C4-2B (cell line): Measurements from ENCODE around the gene SLAMF9.

Experiments used
- CTCF ChIP-seq: fragments of 450-650 bp; conservative IDR thresholded peaks from 2 replicates; pipeline ENCODE4 v1.5.1; 2017; ENCODE audit warnings: mild to moderate bottlenecking
- ZFX ChIP-seq: fragments of 450-650 bp; IDR thresholded peaks from 2 replicates; pipeline ENCODE4 v1.6.1; 2017

GRCh38 chr1:159955456-159955855, 1.4 kb upstream of the SLAMF9 start:
- TF ChIP-seq CTCF, result no peak
- TF ChIP-seq ZFX, result no peak
